D721Med (cell line): ENCODE data around the gene KIFAP3.

Experiments
- DNase-seq: peaks from one replicate; pipeline ENCODE4 v3.0.0; 2011; ENCODE audit warnings: low spot score; ENCODE audit not compliant: insufficient read length
- FAIRE-seq: peaks from 2 replicates; lab custom pipeline; 2011; peaks lifted over from hg19 to GRCh38; lab: Jason Lieb, UNC
- TF ChIP-seq, protein P1 (sequence below): IDR thresholded peaks from 2 replicates; pipeline ENCODE4 v1.5.1; 2012; ENCODE audit warnings: mild to moderate bottlenecking, control low read depth; ENCODE audit not compliant: insufficient read depth; ENCODE audit errors: missing control alignments

Gene KIFAP3

DNA sequence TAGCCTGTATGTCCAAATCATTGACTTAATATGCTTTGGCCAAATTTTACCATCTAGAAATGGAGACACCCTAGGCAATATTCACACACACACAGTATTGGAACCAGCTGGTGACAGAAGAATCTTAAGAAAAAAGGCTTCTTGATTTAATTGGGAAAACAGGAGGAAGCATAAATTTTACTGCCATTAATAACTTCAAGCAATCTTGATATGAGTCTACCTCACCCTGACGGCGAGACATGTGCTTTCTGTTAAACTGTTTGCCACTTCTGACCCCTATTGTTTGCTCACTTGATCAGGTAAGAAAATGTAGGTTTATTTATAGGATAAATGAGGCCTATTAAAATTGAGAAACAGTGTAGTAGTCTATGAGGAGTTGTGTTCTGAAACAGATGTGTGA, 73.2 kb downstream of the KIFAP3 start:
- DNase-seq = no peak

DNA sequence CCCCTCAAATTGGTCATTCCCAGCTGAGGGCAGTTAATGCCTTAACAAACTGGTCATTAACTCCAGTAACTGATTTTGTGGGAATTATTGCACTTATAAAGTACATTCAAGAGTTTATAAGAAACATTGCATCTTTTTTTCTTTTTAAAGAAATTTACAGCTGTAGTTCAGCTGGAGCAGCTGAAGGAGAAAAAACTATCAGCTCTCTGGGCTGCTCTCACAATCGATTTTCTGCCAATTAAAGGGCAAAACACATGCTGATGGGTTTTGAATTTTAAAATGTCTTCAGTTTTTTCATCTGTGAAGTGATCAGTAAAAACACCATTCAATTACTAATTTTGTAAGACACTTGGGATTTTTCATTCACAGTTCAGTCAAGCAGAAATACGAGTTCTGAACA, 74.7 kb downstream of the KIFAP3 start:
- TF ChIP-seq, protein P1, sequence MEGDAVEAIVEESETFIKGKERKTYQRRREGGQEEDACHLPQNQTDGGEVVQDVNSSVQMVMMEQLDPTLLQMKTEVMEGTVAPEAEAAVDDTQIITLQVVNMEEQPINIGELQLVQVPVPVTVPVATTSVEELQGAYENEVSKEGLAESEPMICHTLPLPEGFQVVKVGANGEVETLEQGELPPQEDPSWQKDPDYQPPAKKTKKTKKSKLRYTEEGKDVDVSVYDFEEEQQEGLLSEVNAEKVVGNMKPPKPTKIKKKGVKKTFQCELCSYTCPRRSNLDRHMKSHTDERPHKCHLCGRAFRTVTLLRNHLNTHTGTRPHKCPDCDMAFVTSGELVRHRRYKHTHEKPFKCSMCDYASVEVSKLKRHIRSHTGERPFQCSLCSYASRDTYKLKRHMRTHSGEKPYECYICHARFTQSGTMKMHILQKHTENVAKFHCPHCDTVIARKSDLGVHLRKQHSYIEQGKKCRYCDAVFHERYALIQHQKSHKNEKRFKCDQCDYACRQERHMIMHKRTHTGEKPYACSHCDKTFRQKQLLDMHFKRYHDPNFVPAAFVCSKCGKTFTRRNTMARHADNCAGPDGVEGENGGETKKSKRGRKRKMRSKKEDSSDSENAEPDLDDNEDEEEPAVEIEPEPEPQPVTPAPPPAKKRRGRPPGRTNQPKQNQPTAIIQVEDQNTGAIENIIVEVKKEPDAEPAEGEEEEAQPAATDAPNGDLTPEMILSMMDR = no peak
- FAIRE-seq (no peak), DNase-seq (no peak)

More for the DNA sequence above, 73.2 kb downstream of the KIFAP3 start:
- peak; percentile 6 for FAIRE-seq
- TF ChIP-seq, protein P1 = no peak

DNA sequence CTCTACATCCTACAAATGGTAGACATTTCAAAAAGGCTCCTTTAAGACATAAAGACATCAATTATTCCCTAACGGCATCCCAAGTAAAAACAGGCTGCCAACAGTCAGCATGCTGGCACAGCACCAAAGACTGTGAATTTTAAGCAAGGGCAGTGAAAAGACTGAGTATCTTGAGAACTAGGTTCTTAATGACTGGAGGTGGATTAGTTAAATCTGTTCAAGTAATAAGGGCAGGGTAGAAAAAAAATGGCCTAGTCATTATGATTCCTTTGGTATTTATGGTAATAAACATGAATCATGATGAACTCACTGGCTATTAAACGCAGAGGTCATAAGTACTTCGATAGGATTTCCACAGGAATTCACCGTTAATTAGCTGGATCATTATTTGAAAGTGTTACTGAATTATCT, 75.2 kb downstream of the KIFAP3 start:
- TF ChIP-seq, protein P1 = no peak
- peak; percentile 99 for FAIRE-seq
- DNase-seq = no peak

DNA sequence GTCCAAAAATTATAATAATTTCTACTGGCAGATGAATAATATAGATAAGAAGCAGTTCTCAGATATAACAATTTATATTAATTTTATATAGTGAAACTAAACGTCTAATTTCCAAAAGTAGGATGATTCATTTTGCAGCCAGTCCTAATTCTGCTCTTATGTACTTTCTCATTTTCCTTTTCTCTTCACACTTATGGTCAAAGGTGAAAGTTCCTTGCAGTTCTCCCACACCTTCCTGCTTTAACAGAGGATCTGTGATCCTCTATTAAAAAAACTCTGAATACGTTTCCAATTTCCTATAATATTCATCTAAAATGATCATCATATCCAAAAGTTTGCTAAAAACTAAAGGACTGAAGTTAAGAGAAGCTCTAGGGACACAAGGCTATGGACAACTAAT, 78.5 kb downstream of the KIFAP3 start:
- DNase-seq (no peak), FAIRE-seq (no peak)
- TF ChIP-seq, protein P1 = no peak

DNA sequence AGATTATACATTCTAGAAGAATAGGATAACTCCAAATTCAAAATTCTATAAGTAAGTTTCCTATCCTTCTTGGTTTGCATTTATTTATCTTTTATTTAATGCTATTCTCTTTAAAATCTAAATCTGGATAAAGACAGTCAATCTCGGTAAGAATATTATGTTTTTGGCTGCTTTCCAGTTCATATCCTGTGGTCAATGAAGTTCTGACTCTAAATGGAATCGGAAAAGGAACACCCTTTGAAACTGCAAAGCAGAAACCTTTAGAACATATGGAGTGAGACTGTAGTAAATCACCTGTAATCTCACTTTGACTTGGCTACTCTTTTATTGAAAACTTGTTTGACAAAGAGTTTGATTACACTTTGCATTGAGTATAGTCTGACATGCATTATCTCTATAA, 85.2 kb downstream of the KIFAP3 start:
- DNase-seq (no peak), FAIRE-seq (peak; percentile 46)
- TF ChIP-seq, protein P1 = no peak

DNA sequence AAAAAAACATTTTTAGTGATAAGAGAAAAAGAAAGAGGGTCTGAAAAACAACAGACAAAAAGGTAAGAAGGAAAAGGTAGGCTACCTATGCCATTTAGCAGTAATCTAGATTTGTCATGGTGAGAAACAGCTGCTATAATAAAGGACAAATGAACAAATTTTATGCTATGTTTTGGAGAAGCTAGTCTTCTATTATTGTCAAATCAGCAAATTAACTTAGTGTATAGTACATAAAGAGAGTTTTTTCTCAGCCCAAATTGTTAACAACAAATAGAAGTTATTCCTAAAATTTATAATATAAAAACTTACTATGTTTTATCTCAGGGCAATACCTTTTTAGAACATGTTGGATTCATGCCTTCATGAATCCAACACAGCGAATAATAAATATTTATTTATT, 88.7 kb downstream of the KIFAP3 start:
- DNase-seq (no peak), FAIRE-seq (peak; percentile 21)
- TF ChIP-seq, protein P1 = no peak

DNA sequence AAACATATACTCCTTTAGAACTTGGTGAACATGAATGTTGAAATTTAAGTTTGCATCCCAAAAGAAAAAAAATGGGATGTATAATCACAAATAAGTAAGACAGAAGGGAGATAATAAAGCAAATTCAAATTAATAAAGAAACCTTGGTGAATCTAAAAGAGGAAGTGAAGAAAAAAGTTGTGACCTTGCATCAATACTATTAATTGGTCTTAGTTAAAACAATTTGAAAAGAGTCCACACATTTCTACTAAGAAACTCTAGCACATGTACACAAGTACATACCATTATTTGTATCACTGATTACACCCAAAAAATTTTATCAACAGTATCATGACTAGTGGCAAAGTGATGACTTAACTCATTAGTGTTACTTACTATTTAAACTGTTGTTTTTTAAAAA, 100.4 kb downstream of the KIFAP3 start:
- TF ChIP-seq, protein P1 = no peak
- FAIRE-seq (peak; percentile 74), DNase-seq (no peak)
